ENCODE measurements around the gene SIK3.

GRCh38 chr11:117020287-117020686 is 77.9 kb downstream of the SIK3 start:
- no peak for TF ChIP-seq CTCF (IDR thresholded peaks at IDR 0.05)
- TF ChIP-seq POLR2A (IDR thresholded peaks at IDR 0.05): no peak
